GM12878 (cell line): Measurements from ENCODE around the gene HS3ST6. TPM values are rescaled to one million over a fixed set of nuclear protein-coding genes. Genes with fewer than 3 reads are reported as not detected.

Experiments used
- BCL3 ChIP-seq: IDR thresholded peaks from 2 replicates; pipeline ENCODE4 v1.6.1; 2011; ENCODE audit warnings: borderline replicate concordance, low read depth, mild to moderate bottlenecking, moderate library complexity, low read length; ENCODE audit not compliant: insufficient read depth, poor library complexity, severe bottlenecking
- CBX5 ChIP-seq: sonication (generic); IDR thresholded peaks from 2 replicates; pipeline ENCODE4 v1.6.1; 2016; ENCODE audit warnings: low read depth, moderate library complexity, mild to moderate bottlenecking, inconsistent platforms
- CEBPZ ChIP-seq: fragments of 150-350 bp; IDR thresholded peaks from 2 replicates; pipeline ENCODE4 v1.6.1; 2016; ENCODE audit warnings: low read depth, low read length
- ELK1 ChIP-seq: IDR thresholded peaks from 2 replicates; pipeline ENCODE4 v1.6.1; 2012; ENCODE audit warnings: low read depth, low read length, improper control_type of control experiment
- IRF4 ChIP-seq: IDR thresholded peaks from 2 replicates; pipeline ENCODE4 v1.6.1; 2011; ENCODE audit warnings: low read depth, low read length
- JUND ChIP-seq: IDR thresholded peaks from 2 replicates; pipeline ENCODE4 v1.6.1; 2012; ENCODE audit warnings: low read depth, mild to moderate bottlenecking, low read length, improper control_type of control experiment, moderate library complexity
- RELA ChIP-seq: fragments of 450-650 bp; IDR thresholded peaks from 2 replicates; pipeline ENCODE4 v1.8.0; 2014; ENCODE audit warnings: borderline replicate concordance; ENCODE audit not compliant: partially characterized antibody
- SREBF1 ChIP-seq: IDR thresholded peaks from 2 replicates; pipeline ENCODE4 v1.6.1; 2012; ENCODE audit warnings: mild to moderate bottlenecking, low read length
- TCF3 ChIP-seq: IDR thresholded peaks from 2 replicates; pipeline ENCODE4 v1.6.1; 2012; ENCODE audit warnings: low read depth, mild to moderate bottlenecking, low read length, borderline replicate concordance; ENCODE audit not compliant: insufficient read depth
- ZBTB4 ChIP-seq: fragments of 450-650 bp; formaldehyde crosslinking; IDR thresholded peaks from 2 replicates; pipeline ENCODE4 v1.4.0; 2022; ENCODE audit warnings: mild to moderate bottlenecking, moderate library complexity
- polyA plus RNA-seq, 11 experiments: library from polyadenylated mRNA; depleted of rRNA in 4 of 11; unstranded in 6 of 11; stranded (reverse) in 5 of 11; fragments of >200 nt; fragmentation: Nextera tagmentation in 4 of 11; fragmentation: Illumina TruSeq in 1 of 11; extraction: Ambion mirVana in 4 of 11; extraction: Trizol in 1 of 11; gene quantifications; 1 replicate in 1 of 11; 2 replicates in 10 of 11; pipeline versions ENCODE4 v1.2.1 to v1.2.3, GENCODE V29; 2011 to 2016; ENCODE audit warnings: inconsistent platforms in 2 of 11, missing spikeins in 2 of 11, low read depth in 1 of 11
- total RNA-seq, 4 experiments: library from RNA; depleted of rRNA in 3 of 4; stranded (reverse); fragments of >200 nt in 3 of 4; fragmentation: Illumina TruSeq in 1 of 4; extraction: Trizol in 1 of 4; gene quantifications; 2 replicates each; pipeline versions ENCODE4 v1.2.1 to v1.2.3, GENCODE V29; 2013 to 2021

The HS3ST6 gene
- total and polyA plus RNA-seq, 10 of the 15 experiments (the other 5 are each of a cell fraction or from before 2014, with no cell fraction given) = not detected

- TF ChIP-seq ZBTB4 (CRISPR knock-in tag) (no peak), IRF4 (no peak), TCF3 (no peak), ELK1 (no peak), BCL3 (no peak), RELA (no peak), CEBPZ (no peak), CBX5 (no peak), SREBF1 (no peak), JUND (no peak)
These were observed 9.2 kb downstream of the HS3ST6 start (continued) for GRCh38 chr16:1908983-1909382.
